22Rv1 (cell line): Measurements from ENCODE around the gene LRRC27.

Source experiments
- ZFX ChIP-seq: fragments of 450-650 bp; IDR thresholded peaks from 2 replicates; pipeline ENCODE4 v1.6.1; 2017; ENCODE audit warnings: antibody characterized with exemption, borderline replicate concordance
- TF ChIP-seq, protein P1 (sequence below): fragments of 450-650 bp; IDR thresholded peaks from 2 replicates; pipeline ENCODE4 v1.5.1; 2017; ENCODE audit warnings: mild to moderate bottlenecking

GRCh38 chr10:132422903-132423825 lies 91.2 kb downstream of the LRRC27 start:
- TF ChIP-seq, protein P1, sequence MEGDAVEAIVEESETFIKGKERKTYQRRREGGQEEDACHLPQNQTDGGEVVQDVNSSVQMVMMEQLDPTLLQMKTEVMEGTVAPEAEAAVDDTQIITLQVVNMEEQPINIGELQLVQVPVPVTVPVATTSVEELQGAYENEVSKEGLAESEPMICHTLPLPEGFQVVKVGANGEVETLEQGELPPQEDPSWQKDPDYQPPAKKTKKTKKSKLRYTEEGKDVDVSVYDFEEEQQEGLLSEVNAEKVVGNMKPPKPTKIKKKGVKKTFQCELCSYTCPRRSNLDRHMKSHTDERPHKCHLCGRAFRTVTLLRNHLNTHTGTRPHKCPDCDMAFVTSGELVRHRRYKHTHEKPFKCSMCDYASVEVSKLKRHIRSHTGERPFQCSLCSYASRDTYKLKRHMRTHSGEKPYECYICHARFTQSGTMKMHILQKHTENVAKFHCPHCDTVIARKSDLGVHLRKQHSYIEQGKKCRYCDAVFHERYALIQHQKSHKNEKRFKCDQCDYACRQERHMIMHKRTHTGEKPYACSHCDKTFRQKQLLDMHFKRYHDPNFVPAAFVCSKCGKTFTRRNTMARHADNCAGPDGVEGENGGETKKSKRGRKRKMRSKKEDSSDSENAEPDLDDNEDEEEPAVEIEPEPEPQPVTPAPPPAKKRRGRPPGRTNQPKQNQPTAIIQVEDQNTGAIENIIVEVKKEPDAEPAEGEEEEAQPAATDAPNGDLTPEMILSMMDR: no peak
- no peak for TF ChIP-seq ZFX
